ENCODE data around the gene CAVIN1.
"Not testable (repeated sequence)": the region's sequence is repeated elsewhere in the genome, so short reads cannot be mapped to it uniquely, and the experiment has no call there.

The CAVIN1 gene

GRCh38 chr17:42404326-42405055, 18.6 kb downstream of the CAVIN1 start:
- no peak for DNase-seq

- DNase-seq: no peak
Measured at GRCh38 chr17:42403150-42403549, 19.9 kb downstream of the CAVIN1 start.

GRCh38 chr17:42402117-42402516, 20.9 kb downstream of the CAVIN1 start:
- no peak for DNase-seq

GRCh38 chr17:42400844-42401375, 22.1 kb downstream of the CAVIN1 start:
- DNase-seq: not testable (repeated sequence)

GRCh38 chr17:42399948-42400843, 22.9 kb downstream of the CAVIN1 start:
- DNase-seq: no peak

- DNase-seq: no peak
Measured at GRCh38 chr17:42399121-42399520, 23.9 kb downstream of the CAVIN1 start.

GRCh38 chr17:42395601-42396000, 27.5 kb downstream of the CAVIN1 start:
- not testable (repeated sequence) for DNase-seq

- DNase-seq: no peak
Measured at GRCh38 chr17:42394838-42395237, 28.2 kb downstream of the CAVIN1 start.

GRCh38 chr17:42392692-42393415, 30.2 kb downstream of the CAVIN1 start:
- no peak for DNase-seq

- not testable (repeated sequence) for DNase-seq
Measured at GRCh38 chr17:42391439-42391838, 31.6 kb downstream of the CAVIN1 start.

- no peak for DNase-seq
Measured at GRCh38 chr17:42389899-42390298, 33.2 kb downstream of the CAVIN1 start.

- DNase-seq: no peak
Measured at GRCh38 chr17:42389135-42389417, 34.0 kb downstream of the CAVIN1 start.

- peak; percentile 100 for DNase-seq
Measured at GRCh38 chr17:42388381-42389134, 34.5 kb downstream of the CAVIN1 start, which contains the start of gene STAT3. TSS of gene STAT3 (minus strand) at chr17:42388442. CDS start at chr17:42348516, 39,926 bp downstream.

GRCh38 chr17:42387661-42388380, 35.2 kb downstream of the CAVIN1 start:
- peak; percentile 65 for DNase-seq

GRCh38 chr17:42386777-42387657, 36.0 kb downstream of the CAVIN1 start:
- no peak for DNase-seq

GRCh38 chr17:42381898-42382297, 41.2 kb downstream of the CAVIN1 start:
- DNase-seq: no peak

- no peak for DNase-seq
Measured at GRCh38 chr17:42380935-42381334, 42.1 kb downstream of the CAVIN1 start.

GRCh38 chr17:42378959-42379594, 44.0 kb downstream of the CAVIN1 start:
- peak; percentile 34 for DNase-seq

- DNase-seq: no peak
Measured at GRCh38 chr17:42378359-42378958, 44.6 kb downstream of the CAVIN1 start.

GRCh38 chr17:42373896-42374295, 49.2 kb downstream of the CAVIN1 start:
- DNase-seq: no peak

All from retina (tissue), 1 donor.